CD14-positive monocyte (primary cell): ENCODE data around the gene OR5AR1. TPM values are rescaled to one million over a fixed set of nuclear protein-coding genes. Genes with fewer than 3 reads are reported as not detected.

Experiments
- DNase-seq, 3 donors: peaks; one replicate each; pipeline ENCODE4 v3.0.0-alpha.2; 2011 to 2022
- H2AFZ ChIP-seq: 2 replicates; pipeline ENCODE4 v1.6.0; 2012; ENCODE audit warnings: mild to moderate bottlenecking, low read depth, low read length, inconsistent platforms; ENCODE audit not compliant: insufficient read depth, poor library complexity, severe bottlenecking
- H3K27ac ChIP-seq, 2 donors: 1 replicate in 1 of 2; 2 replicates in 1 of 2; pipeline ENCODE4 v1.5.1; 2012 to 2013; ENCODE audit warnings: low read length in 2 of 2, control low read depth in 1 of 2, inconsistent platforms in 1 of 2, low read depth in 1 of 2, mild to moderate bottlenecking in 1 of 2
- H3K27me3 ChIP-seq, 2 donors: one replicate each; pipeline versions ENCODE4 v1.6.0 to v1.6.1; 2011 to 2013; ENCODE audit warnings: low read length in 2 of 2; ENCODE audit not compliant: control insufficient read depth in 2 of 2, insufficient read depth in 2 of 2
- H3K36me3 ChIP-seq, 2 donors: replicated peaks in 1 of 2; 1 replicate in 1 of 2; 2 replicates in 1 of 2; pipeline versions ENCODE4 v1.5.1 to v1.6.1; 2012 to 2013; ENCODE audit warnings: low read length in 2 of 2, control low read depth in 1 of 2, inconsistent platforms in 1 of 2, mild to moderate bottlenecking in 1 of 2; ENCODE audit not compliant: insufficient read depth in 2 of 2, control insufficient read depth in 1 of 2
- H3K4me1 ChIP-seq, 2 donors: 1 replicate in 1 of 2; 2 replicates in 1 of 2; pipeline versions ENCODE4 v1.5.1 to v1.6.1; 2012 to 2013; ENCODE audit warnings: low read length in 2 of 2, control low read depth in 1 of 2, inconsistent platforms in 1 of 2, mild to moderate bottlenecking in 1 of 2, moderate library complexity in 1 of 2; ENCODE audit not compliant: insufficient read depth in 2 of 2, control insufficient read depth in 1 of 2
- H3K4me2 ChIP-seq: replicated peaks from 2 replicates; pipeline ENCODE3; 2012; ENCODE audit warnings: low read length, moderate library complexity, mild to moderate bottlenecking; ENCODE audit not compliant: poor library complexity, severe bottlenecking; ENCODE audit errors: extremely low read depth
- H3K4me3 ChIP-seq, 3 experiments: fragments of 200-600 bp in 1 of 3; sonication (generic) in 1 of 3; replicated peaks in 1 of 3; 1 replicate in 2 of 3; 2 replicates in 1 of 3; pipeline ENCODE4 v1.5.1; 2011 to 2013; ENCODE audit warnings: low read length in 3 of 3, mild to moderate bottlenecking in 3 of 3, control low read depth in 2 of 3, low read depth in 2 of 3, inconsistent platforms in 1 of 3, moderate library complexity in 1 of 3
- H3K79me2 ChIP-seq: 2 replicates; pipeline ENCODE4 v1.6.0; 2012; ENCODE audit warnings: mild to moderate bottlenecking, control low read depth, inconsistent platforms, low read length, moderate library complexity; ENCODE audit not compliant: insufficient read depth
- H3K9ac ChIP-seq: 2 replicates; pipeline ENCODE4 v1.6.0; 2017; ENCODE audit warnings: low read length, mild to moderate bottlenecking; ENCODE audit not compliant: insufficient read depth, poor library complexity, severe bottlenecking
- H3K9me3 ChIP-seq, 2 donors: replicated peaks in 1 of 2; 1 replicate in 1 of 2; 2 replicates in 1 of 2; pipeline versions ENCODE4 v1.5.1 to v1.6.1; 2012 to 2013; ENCODE audit warnings: low read length in 2 of 2, control low read depth in 1 of 2; ENCODE audit not compliant: control insufficient read depth in 1 of 2, insufficient read depth in 1 of 2
- H4K20me1 ChIP-seq: 2 replicates; pipeline ENCODE4 v1.6.0; 2012; ENCODE audit warnings: mild to moderate bottlenecking, low read length, control low read depth, moderate library complexity; ENCODE audit not compliant: insufficient read depth
- H3K27ac Mint-ChIP-seq, 7 donors: one replicate each; pipeline ENCODE4 v1.8.0; 2020; ENCODE audit warnings: mild to moderate bottlenecking in 7 of 7, mixed read lengths in 7 of 7, moderate library complexity in 6 of 7, inconsistent platforms in 2 of 7
- H3K27me3 Mint-ChIP-seq, 3 donors: one replicate each; pipeline ENCODE4 v1.8.0; 2021 to 2022; ENCODE audit warnings: low read depth in 3 of 3, mild to moderate bottlenecking in 3 of 3, mixed read lengths in 3 of 3, moderate library complexity in 3 of 3, inconsistent platforms in 1 of 3
- H3K36me3 Mint-ChIP-seq, 2 donors: one replicate each; pipeline ENCODE4 v1.8.0; 2020; ENCODE audit warnings: mixed read lengths in 2 of 2, inconsistent platforms in 1 of 2, mild to moderate bottlenecking in 1 of 2
- H3K4me1 Mint-ChIP-seq: one replicate; pipeline ENCODE4 v1.8.0; 2020; ENCODE audit warnings: mild to moderate bottlenecking, mixed read lengths
- H3K4me3 Mint-ChIP-seq, 2 donors: one replicate each; pipeline ENCODE4 v1.8.0; 2020; ENCODE audit warnings: mild to moderate bottlenecking in 2 of 2, mixed read lengths in 2 of 2, moderate library complexity in 1 of 2
- H3K9me3 Mint-ChIP-seq, 7 donors: one replicate each; pipeline ENCODE4 v1.8.0; 2020 to 2022; ENCODE audit warnings: mixed read lengths in 7 of 7, mild to moderate bottlenecking in 6 of 7, moderate library complexity in 6 of 7, inconsistent platforms in 2 of 7
- CTCF ChIP-seq: fragments of 200-600 bp; IDR thresholded peaks from one replicate; pipeline ENCODE4 v1.8.0; 2022; ENCODE audit warnings: antibody characterized with exemption, mild to moderate bottlenecking
- WGBS: methylation state at CpG from one replicate; pipeline ENCODE4 v1.1.5; 2013; ENCODE audit warnings: missing lambda C conversion rate; ENCODE audit not compliant: insufficient coverage; 5-methylcytosine and 5-hydroxymethylcytosine counted together
- intact Hi-C, 2 donors: fragments of 100-400 bp; cut with micrococcal nuclease; formaldehyde crosslinking; loops; one replicate each; pipeline versions ENCODE4 v1.15.0 to v1.15.1; 2023
- polyA plus RNA-seq, 3 donors: library from polyadenylated mRNA; depleted of rRNA in 1 of 3; unstranded in 2 of 3; stranded (reverse) in 1 of 3; fragments of 300-500 nt in 2 of 3; fragments of >200 nt in 1 of 3; fragmentation: Illumina TruSeq in 2 of 3; gene quantifications; 1 replicate in 2 of 3; 2 replicates in 1 of 3; pipeline ENCODE4 v1.2.3, GENCODE V29; 2012 to 2021

The OR5AR1 gene
- polyA plus RNA-seq, 3 donors = not detected

GRCh38 chr11:56705784-56706396 is 42.4 kb downstream of the OR5AR1 start:
- no peak overlapping the region for H3K4me3 Mint-ChIP-seq
- H3K9ac ChIP-seq = no peak overlapping the region
- H3K4me2 ChIP-seq = no peak overlapping the region
- no peaks in the 10 kb centered on the region for H3K9me3 ChIP-seq
- no peak for DNase-seq
- no peak overlapping the region for H3K27ac Mint-ChIP-seq
- no peaks in the 10 kb centered on the region for H3K79me2 ChIP-seq
- TF ChIP-seq CTCF = no peak
- no peaks in the 10 kb centered on the region for H3K4me1 Mint-ChIP-seq
- WGBS = 100% methylated on average over 1 of the region's 1 CpG
- no peaks in the 10 kb centered on the region for H3K36me3 ChIP-seq
- no peak overlapping the region for H2AFZ ChIP-seq
- H3K36me3 Mint-ChIP-seq = no peaks in the 10 kb centered on the region
- peaks cover 0 to 5% (median 1%) of the 10 kb centered on the region in 7 donors for H3K9me3 Mint-ChIP-seq
- no peak overlapping the region for H3K27ac ChIP-seq
- no peaks in the 10 kb centered on the region for H3K4me1 ChIP-seq
- H4K20me1 ChIP-seq = no peaks in the 10 kb centered on the region
- H3K27me3 Mint-ChIP-seq = no peaks in the 10 kb centered on the region
- no peak overlapping the region for H3K4me3 ChIP-seq
- intact Hi-C loops = no loop called here
- no peaks in the 10 kb centered on the region for H3K27me3 ChIP-seq

- H3K4me2 ChIP-seq = no peak overlapping the region
- Mint-ChIP-seq H3K4me3 (no peak overlapping the region), H3K36me3 (no peaks in the 10 kb centered on the region), H3K27ac (no peak overlapping the region), H3K9me3 (peaks cover 0 to 5% (median 1%) of the 10 kb centered on the region in 7 donors), H3K27me3 (no peaks in the 10 kb centered on the region), H3K4me1 (no peaks in the 10 kb centered on the region)
- WGBS = 90% methylated on average over 2 of the region's 2 CpGs
- no peak for DNase-seq
- no peaks in the 10 kb centered on the region for H4K20me1 ChIP-seq
- no peaks in the 10 kb centered on the region for H3K4me1 ChIP-seq
- H3K27ac ChIP-seq = no peak overlapping the region
- H3K4me3 ChIP-seq = no peak overlapping the region
- intact Hi-C loops = no loop called here
- H3K9ac ChIP-seq = no peak overlapping the region
- H3K9me3 ChIP-seq = no peaks in the 10 kb centered on the region
- no peaks in the 10 kb centered on the region for H3K79me2 ChIP-seq
- H3K36me3 ChIP-seq = no peaks in the 10 kb centered on the region
- H3K27me3 ChIP-seq = no peaks in the 10 kb centered on the region
- H2AFZ ChIP-seq = no peak overlapping the region
- TF ChIP-seq CTCF = no peak
These were observed 43.0 kb downstream of the OR5AR1 start for GRCh38 chr11:56706486-56706885.
